ENCODE data around the gene MEST. TPM values are rescaled to one million over a fixed set of nuclear protein-coding genes. Genes with fewer than 3 reads are reported as not detected.

The MEST gene
- total RNA-seq, 2 donors from 2014 or later, result 5.0 to 5.6 TPM

DNA sequence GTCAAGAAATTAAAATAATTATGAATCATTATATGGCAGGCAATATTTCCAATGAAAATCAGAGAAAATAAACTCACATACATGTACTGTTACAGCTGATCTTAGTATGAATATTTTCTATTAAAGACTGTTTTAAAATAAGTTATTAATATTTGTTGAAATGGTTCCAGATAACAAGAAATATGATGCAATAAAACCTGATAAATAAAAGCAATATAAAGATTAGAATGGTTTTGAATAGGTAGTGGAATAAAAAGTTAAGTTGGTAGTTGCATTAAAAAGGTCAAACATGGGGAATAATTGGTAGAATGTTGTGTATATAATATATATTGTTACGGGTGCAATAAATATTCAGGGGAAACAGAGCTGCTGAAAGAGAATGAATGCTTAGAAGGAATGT is 52.5 kb downstream of the MEST start:
- Histone ChIP-seq H3K4me1 (ENCODE audit: control insufficient read depth in 1 of 2, low read depth in 2 of 2) (no peaks in the 10 kb centered on the region), H3K36me3 (no peaks in the 10 kb centered on the region), H3K27me3 (replicated peaks; ENCODE audit: insufficient read depth) (no peaks in the 10 kb centered on the region), H3K9me3 (no peaks in the 10 kb centered on the region), H3K4me3 (no peak overlapping the region), H3K27ac (no peak overlapping the region)
- TF ChIP-seq, protein P1, sequence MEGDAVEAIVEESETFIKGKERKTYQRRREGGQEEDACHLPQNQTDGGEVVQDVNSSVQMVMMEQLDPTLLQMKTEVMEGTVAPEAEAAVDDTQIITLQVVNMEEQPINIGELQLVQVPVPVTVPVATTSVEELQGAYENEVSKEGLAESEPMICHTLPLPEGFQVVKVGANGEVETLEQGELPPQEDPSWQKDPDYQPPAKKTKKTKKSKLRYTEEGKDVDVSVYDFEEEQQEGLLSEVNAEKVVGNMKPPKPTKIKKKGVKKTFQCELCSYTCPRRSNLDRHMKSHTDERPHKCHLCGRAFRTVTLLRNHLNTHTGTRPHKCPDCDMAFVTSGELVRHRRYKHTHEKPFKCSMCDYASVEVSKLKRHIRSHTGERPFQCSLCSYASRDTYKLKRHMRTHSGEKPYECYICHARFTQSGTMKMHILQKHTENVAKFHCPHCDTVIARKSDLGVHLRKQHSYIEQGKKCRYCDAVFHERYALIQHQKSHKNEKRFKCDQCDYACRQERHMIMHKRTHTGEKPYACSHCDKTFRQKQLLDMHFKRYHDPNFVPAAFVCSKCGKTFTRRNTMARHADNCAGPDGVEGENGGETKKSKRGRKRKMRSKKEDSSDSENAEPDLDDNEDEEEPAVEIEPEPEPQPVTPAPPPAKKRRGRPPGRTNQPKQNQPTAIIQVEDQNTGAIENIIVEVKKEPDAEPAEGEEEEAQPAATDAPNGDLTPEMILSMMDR (IDR thresholded peaks at IDR 0.05), result no peak
- no peak for ATAC-seq (ENCODE audit: insufficient number of reproducible peaks, low FRiP score, low read depth)
- no peak for DNase-seq (ENCODE audit: low spot score)

GRCh38 chr7:130553398-130554029 is 61.6 kb downstream of the MEST start:
- TF ChIP-seq, protein P1 (IDR thresholded peaks at IDR 0.05), result no peak
- no peak overlapping the region for H3K27ac ChIP-seq
- H3K4me1 ChIP-seq (ENCODE audit: control insufficient read depth in 1 of 2, low read depth in 2 of 2), result no peaks in the 10 kb centered on the region
- no peak for ATAC-seq (ENCODE audit: insufficient number of reproducible peaks, low FRiP score, low read depth)
- no peaks in the 10 kb centered on the region for H3K36me3 ChIP-seq
- no peaks in the 10 kb centered on the region for H3K27me3 ChIP-seq (replicated peaks; ENCODE audit: insufficient read depth)
- no peak for DNase-seq (ENCODE audit: low spot score)
- H3K9me3 ChIP-seq, result no peaks in the 10 kb centered on the region
- H3K4me3 ChIP-seq, result no peak overlapping the region

DNA sequence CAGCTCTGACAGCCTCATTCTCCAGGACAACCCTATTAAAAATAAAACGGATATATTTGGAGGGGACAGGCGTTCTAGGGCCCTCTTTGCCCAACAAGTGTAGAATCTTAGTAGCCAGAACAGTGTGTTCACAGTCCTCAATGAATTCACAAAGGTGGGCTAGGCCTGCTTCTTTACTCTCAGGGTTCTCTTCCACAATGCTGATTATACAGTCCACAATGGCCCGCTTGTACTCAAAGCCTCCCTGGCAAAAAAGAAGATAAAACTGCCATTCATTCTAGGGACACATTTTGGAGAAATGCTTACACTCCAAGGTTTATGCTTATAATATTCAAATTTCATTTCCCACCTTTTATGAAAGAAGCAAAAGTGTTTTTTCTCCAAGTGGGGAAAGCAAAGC is 62.6 kb downstream of the MEST start:
- no peak for ATAC-seq (ENCODE audit: insufficient number of reproducible peaks, low FRiP score, low read depth)
- H3K27ac ChIP-seq, result no peak overlapping the region
- TF ChIP-seq, protein P1 (IDR thresholded peaks at IDR 0.05), result no peak

More for the DNA sequence above, 62.6 kb downstream of the MEST start:
- no peak for DNase-seq (ENCODE audit: low spot score)
- H3K27me3 ChIP-seq (replicated peaks; ENCODE audit: insufficient read depth), result no peaks in the 10 kb centered on the region
- H3K36me3 ChIP-seq, result no peaks in the 10 kb centered on the region
- H3K4me1 ChIP-seq (ENCODE audit: control insufficient read depth in 1 of 2, low read depth in 2 of 2), result no peaks in the 10 kb centered on the region
- no peaks in the 10 kb centered on the region for H3K9me3 ChIP-seq
- no peak overlapping the region for H3K4me3 ChIP-seq

Other genes with a start within 250 kb of the MEST start
- gene CPA2, start 225.2 kb upstream of the MEST start, total RNA-seq, result under 1 TPM in 1 of 2 donors, not detected in 1; 0.41 TPM
- gene CPA4, start 198.9 kb upstream of the MEST start, total RNA-seq, result not detected
- gene CPA5, start 147.3 kb upstream of the MEST start, total RNA-seq, result not detected
- 1 to 10 TPM; 1.8 to 4.1 TPM for gene CPA1, start 111.6 kb upstream of the MEST start, total RNA-seq
- 1 to 10 TPM; 8.7 to 9.0 TPM for gene CEP41, start 51.1 kb upstream of the MEST start, total RNA-seq
- gene COPG2, start 176.7 kb downstream of the MEST start, total RNA-seq, result 1 to 10 TPM; 8.8 to 9.5 TPM
- gene TSGA13, start 194.5 kb downstream of the MEST start, total RNA-seq, result not detected
- gene KLF14, start 242.1 kb downstream of the MEST start, total RNA-seq, result not detected

Data from thoracic aorta (tissue), 2 donors.